HepG2 (cell line): Measurements from ENCODE around the gene DCUN1D3. TPM values are rescaled to one million over a fixed set of nuclear protein-coding genes. Genes with fewer than 3 reads are reported as not detected.
"Not testable (repeated sequence)": the region's sequence is repeated elsewhere in the genome, so short reads cannot be mapped to it uniquely, and the experiment has no call there.

Experiments
- CREBL2 ChIP-seq: sonication (generic); formaldehyde crosslinking; IDR thresholded peaks from 2 replicates; pipeline ENCODE4 v1.8.1; 2023; ENCODE audit warnings: missing genetic modification reagents, mild to moderate bottlenecking, borderline replicate concordance
- EP300 ChIP-seq, 3 experiments: sonication (generic) in 1 of 3; formaldehyde crosslinking in 1 of 3; IDR thresholded peaks; 2 replicates each; pipeline versions ENCODE4 v1.5.1 to v1.6.1; 2011 to 2020; ENCODE audit warnings: low read depth in 2 of 3, low read length in 2 of 3, borderline replicate concordance in 1 of 3, improper control_type of control experiment in 1 of 3, mild to moderate bottlenecking in 1 of 3, missing genetic modification reagents in 1 of 3, moderate library complexity in 1 of 3
- FUBP1 ChIP-seq: sonication (generic); formaldehyde crosslinking; IDR thresholded peaks from 2 replicates; pipeline ENCODE4 v1.5.1; 2020; ENCODE audit warnings: missing genetic modification reagents, mild to moderate bottlenecking, borderline replicate concordance
- IRF1 ChIP-seq: sonication (generic); formaldehyde crosslinking; IDR thresholded peaks from 2 replicates; pipeline ENCODE4 v1.4.0; 2020; ENCODE audit warnings: low read depth, mild to moderate bottlenecking, missing genetic modification reagents
- MED13 ChIP-seq: sonication (generic); formaldehyde crosslinking; IDR thresholded peaks from 2 replicates; pipeline ENCODE4 v1.5.0; 2020; ENCODE audit warnings: missing genetic modification reagents
- RFXAP ChIP-seq: sonication (generic); formaldehyde crosslinking; IDR thresholded peaks from 2 replicates; pipeline ENCODE4 v1.4.0; 2020; ENCODE audit warnings: missing genetic modification reagents, borderline replicate concordance
- SIX1 ChIP-seq: sonication (generic); formaldehyde crosslinking; IDR thresholded peaks from 2 replicates; pipeline ENCODE4 v1.4.0; 2020; ENCODE audit warnings: missing genetic modification reagents, borderline replicate concordance
- polyA plus RNA-seq, 8 experiments: library from polyadenylated mRNA; depleted of rRNA in 3 of 8; stranded (reverse) in 7 of 8; unstranded in 1 of 8; fragments of >200 nt; fragmentation: Illumina TruSeq in 4 of 8; extraction: Trizol in 4 of 8; gene quantifications; 2 replicates each; pipeline versions ENCODE4 v1.2.1 to v1.2.3, GENCODE V29; 2011 to 2016; ENCODE audit warnings: low read depth in 4 of 8, missing spikeins in 1 of 8, mixed read lengths in 1 of 8; ENCODE audit not compliant: insufficient read depth in 1 of 8
- total RNA-seq, 5 experiments: library from RNA; depleted of rRNA; stranded (reverse); fragments of >200 nt; fragmentation: Illumina TruSeq; extraction: Trizol; gene quantifications; 2 replicates each; pipeline ENCODE4 v1.2.3, GENCODE V29; 2016; ENCODE audit warnings: low read depth in 1 of 5
- TF ChIP-seq, protein P1 (sequence below): sonication (generic); formaldehyde crosslinking; IDR thresholded peaks from 2 replicates; pipeline ENCODE4 v1.4.0; 2020; ENCODE audit warnings: mild to moderate bottlenecking, missing genetic modification reagents
- TF ChIP-seq, protein P2 (sequence below): sonication (generic); formaldehyde crosslinking; IDR thresholded peaks from 2 replicates; pipeline ENCODE4 v1.4.0; 2020; ENCODE audit warnings: missing genetic modification reagents

Gene DCUN1D3
- total and polyA plus RNA-seq, 2 of the 13 experiments (the other 11 are each of a cell fraction or from before 2014, with no cell fraction given): 5.0 to 19.3 TPM

DNA sequence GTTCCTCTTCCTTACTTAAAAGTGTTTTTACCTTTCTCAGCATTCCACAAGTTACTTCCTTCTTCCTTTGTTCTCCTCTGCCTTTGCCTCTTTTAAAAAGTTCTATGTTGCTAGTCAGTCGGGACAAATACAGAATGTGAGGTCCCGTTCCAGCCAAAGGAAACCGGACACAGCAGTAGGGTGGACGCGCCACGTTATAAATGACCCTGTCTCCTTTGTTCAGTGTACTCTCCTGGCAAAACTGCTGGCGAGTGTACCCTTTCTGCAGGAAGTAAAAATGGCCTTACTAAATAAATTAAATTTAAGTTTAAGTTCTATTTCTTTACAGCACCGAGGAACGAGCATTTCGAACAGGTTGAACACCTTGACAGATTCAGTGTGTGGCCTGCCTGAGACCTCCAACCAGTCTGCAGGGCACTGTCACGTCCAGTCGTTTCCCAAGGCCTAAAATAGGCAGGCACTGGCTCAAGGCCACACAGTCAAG lies 94.4 kb downstream of the DCUN1D3 start (continued):
- TF ChIP-seq, protein P1, sequence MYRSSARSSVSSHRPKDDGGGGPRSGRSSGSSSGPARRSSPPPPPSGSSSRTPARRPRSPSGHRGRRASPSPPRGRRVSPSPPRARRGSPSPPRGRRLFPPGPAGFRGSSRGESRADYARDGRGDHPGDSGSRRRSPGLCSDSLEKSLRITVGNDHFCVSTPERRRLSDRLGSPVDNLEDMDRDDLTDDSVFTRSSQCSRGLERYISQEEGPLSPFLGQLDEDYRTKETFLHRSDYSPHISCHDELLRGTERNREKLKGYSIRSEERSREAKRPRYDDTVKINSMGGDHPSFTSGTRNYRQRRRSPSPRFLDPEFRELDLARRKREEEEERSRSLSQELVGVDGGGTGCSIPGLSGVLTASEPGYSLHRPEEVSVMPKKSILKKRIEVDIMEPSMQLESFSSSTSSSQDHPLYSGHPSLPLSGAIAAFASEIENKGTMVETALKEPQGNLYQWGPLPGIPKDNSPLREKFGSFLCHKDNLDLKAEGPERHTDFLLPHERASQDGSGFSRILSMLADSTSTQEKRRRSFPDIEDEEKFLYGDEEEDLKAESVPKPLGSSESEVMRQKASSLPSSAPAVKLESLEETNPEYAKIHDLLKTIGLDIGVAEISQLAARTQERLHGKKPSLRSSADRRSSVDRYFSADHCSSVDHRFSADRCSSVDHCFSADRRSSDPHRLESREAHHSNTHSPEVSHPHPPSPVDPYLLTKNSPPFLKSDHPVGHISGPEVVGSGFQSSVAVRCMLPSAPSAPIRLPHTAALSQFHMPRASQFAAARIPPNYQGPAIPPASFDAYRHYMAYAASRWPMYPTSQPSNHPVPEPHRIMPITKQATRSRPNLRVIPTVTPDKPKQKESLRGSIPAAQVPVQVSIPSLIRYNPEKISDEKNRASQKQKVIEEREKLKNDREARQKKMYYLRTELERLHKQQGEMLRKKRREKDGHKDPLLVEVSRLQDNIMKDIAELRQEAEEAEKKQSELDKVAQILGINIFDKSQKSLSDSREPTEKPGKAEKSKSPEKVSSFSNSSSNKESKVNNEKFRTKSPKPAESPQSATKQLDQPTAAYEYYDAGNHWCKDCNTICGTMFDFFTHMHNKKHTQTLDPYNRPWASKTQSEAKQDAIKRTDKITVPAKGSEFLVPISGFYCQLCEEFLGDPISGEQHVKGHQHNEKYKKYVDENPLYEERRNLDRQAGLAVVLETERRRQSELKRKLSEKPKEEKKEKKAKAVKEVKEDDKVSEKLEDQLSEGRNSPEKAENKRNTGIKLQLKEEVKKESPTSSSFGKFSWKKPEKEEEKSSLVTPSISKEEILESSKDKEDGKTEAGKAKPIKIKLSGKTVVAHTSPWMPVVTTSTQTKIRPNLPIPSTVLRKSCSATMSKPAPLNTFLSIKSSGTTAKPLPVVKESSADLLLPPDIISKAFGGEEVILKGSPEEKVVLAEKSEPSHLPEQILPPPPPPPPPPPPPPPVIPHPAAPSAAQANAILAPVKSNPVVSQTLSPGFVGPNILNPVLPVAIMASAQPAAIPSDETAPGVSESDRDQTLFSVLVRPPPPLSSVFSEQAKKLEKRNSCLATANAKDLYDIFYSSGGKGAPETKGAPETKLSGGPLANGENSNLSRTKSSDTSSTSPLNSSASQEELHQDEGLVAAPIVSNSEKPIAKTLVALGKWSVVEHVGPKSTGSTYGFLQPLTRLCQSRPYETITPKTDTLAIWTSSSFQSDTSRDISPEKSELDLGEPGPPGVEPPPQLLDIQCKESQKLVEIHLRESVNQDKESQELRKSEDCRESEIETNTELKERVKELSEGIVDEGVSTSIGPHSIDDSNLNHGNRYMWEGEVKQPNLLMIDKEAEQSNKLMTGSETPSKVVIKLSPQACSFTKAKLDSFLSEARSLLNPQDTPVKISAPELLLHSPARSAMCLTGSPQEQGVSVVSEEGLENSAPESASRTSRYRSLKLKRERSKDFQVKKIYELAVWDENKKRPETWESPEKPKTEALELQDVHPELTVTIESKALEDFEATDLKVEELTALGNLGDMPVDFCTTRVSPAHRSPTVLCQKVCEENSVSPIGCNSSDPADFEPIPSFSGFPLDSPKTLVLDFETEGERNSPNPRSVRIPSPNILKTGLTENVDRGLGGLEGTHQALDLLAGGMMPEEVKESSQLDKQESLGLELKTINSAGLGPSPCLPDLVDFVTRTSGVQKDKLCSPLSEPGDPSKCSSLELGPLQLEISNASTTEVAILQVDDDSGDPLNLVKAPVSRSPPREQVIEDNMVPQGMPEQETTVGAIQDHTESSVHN (CRISPR knock-in tag): 0 out of 2 replicates have a peak, but pooled peaks have one; percentile 50
- TF ChIP-seq MED13 (peak; percentile 33; the same call in 1 of the 2 replicates), SIX1 (CRISPR knock-in tag) (peak; percentile 45; the same call in 1 of the 2 replicates), CREBL2 (CRISPR knock-in tag) (0 out of 2 replicates have a peak, but pooled peaks have one; percentile 82), EP300 (CRISPR knock-in tag; IDR thresholded peaks at IDR 0.05; ENCODE audit: borderline replicate concordance) (peak; percentile 48), RFXAP (CRISPR knock-in tag) (0 out of 2 replicates have a peak, but pooled peaks have one; percentile 8), IRF1 (CRISPR knock-in tag) (peak; percentile 61; the same call in 1 of the 2 replicates), FUBP1 (CRISPR knock-in tag) (peak; percentile 55; the same call in 1 of the 2 replicates)
- TF ChIP-seq EP300 (IDR thresholded peaks at IDR 0.05; ENCODE audit: low read depth in 2 of 2, low read length in 2 of 2): not testable (repeated sequence)
- TF ChIP-seq, protein P2, sequence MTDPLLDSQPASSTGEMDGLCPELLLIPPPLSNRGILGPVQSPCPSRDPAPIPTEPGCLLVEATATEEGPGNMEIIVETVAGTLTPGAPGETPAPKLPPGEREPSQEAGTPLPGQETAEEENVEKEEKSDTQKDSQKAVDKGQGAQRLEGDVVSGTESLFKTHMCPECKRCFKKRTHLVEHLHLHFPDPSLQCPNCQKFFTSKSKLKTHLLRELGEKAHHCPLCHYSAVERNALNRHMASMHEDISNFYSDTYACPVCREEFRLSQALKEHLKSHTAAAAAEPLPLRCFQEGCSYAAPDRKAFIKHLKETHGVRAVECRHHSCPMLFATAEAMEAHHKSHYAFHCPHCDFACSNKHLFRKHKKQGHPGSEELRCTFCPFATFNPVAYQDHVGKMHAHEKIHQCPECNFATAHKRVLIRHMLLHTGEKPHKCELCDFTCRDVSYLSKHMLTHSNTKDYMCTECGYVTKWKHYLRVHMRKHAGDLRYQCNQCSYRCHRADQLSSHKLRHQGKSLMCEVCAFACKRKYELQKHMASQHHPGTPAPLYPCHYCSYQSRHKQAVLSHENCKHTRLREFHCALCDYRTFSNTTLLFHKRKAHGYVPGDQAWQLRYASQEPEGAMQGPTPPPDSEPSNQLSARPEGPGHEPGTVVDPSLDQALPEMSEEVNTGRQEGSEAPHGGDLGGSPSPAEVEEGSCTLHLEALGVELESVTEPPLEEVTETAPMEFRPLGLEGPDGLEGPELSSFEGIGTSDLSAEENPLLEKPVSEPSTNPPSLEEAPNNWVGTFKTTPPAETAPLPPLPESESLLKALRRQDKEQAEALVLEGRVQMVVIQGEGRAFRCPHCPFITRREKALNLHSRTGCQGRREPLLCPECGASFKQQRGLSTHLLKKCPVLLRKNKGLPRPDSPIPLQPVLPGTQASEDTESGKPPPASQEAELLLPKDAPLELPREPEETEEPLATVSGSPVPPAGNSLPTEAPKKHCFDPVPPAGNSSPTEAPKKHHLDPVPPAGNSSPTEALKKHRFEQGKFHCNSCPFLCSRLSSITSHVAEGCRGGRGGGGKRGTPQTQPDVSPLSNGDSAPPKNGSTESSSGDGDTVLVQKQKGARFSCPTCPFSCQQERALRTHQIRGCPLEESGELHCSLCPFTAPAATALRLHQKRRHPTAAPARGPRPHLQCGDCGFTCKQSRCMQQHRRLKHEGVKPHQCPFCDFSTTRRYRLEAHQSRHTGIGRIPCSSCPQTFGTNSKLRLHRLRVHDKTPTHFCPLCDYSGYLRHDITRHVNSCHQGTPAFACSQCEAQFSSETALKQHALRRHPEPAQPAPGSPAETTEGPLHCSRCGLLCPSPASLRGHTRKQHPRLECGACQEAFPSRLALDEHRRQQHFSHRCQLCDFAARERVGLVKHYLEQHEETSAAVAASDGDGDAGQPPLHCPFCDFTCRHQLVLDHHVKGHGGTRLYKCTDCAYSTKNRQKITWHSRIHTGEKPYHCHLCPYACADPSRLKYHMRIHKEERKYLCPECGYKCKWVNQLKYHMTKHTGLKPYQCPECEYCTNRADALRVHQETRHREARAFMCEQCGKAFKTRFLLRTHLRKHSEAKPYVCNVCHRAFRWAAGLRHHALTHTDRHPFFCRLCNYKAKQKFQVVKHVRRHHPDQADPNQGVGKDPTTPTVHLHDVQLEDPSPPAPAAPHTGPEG (CRISPR knock-in tag): peak; percentile 10; the same call in 1 of the 2 replicates
